Osteocyte (in vitro differentiated cells): Measurements from ENCODE around the gene SULT6B1. TPM values are rescaled to one million over a fixed set of nuclear protein-coding genes. Genes with fewer than 3 reads are reported as not detected.

Source experiments
- DNase-seq: peaks from one replicate; pipeline ENCODE4 v3.0.0; 2021; ENCODE audit warnings: mixed read lengths; ENCODE audit not compliant: unreplicated experiment; ENCODE audit errors: extremely low spot score
- H3K27ac Mint-ChIP-seq: one replicate; pipeline ENCODE4 v1.8.0; 2021; ENCODE audit warnings: mild to moderate bottlenecking, mixed read lengths; ENCODE audit not compliant: unreplicated experiment
- H3K27me3 Mint-ChIP-seq: one replicate; pipeline ENCODE4 v1.8.0; 2021; ENCODE audit warnings: mixed read lengths; ENCODE audit not compliant: unreplicated experiment
- H3K36me3 Mint-ChIP-seq: one replicate; pipeline ENCODE4 v1.8.0; 2021; ENCODE audit warnings: mixed read lengths; ENCODE audit not compliant: unreplicated experiment
- H3K4me1 Mint-ChIP-seq: one replicate; pipeline ENCODE4 v1.8.0; 2021; ENCODE audit warnings: mixed read lengths; ENCODE audit not compliant: unreplicated experiment
- H3K4me3 Mint-ChIP-seq: one replicate; pipeline ENCODE4 v1.8.0; 2021; ENCODE audit warnings: mild to moderate bottlenecking, moderate library complexity, mixed read lengths; ENCODE audit not compliant: unreplicated experiment
- H3K9me3 Mint-ChIP-seq: one replicate; pipeline ENCODE4 v1.8.0; 2021; ENCODE audit warnings: mixed read lengths; ENCODE audit not compliant: unreplicated experiment
- total RNA-seq: library from RNA; stranded (reverse); gene quantifications from 2 replicates; pipeline ENCODE4 v1.2.1, GENCODE V29; 2021
- TF ChIP-seq, protein P1 (sequence below): fragments of 200-600 bp; sonication (generic); IDR thresholded peaks from 2 replicates; pipeline ENCODE4 v1.5.0; 2021; ENCODE audit warnings: antibody characterized with exemption, mild to moderate bottlenecking, moderate library complexity

SULT6B1 gene
- total RNA-seq, 1 donor from 2014 or later: not detected

DNA sequence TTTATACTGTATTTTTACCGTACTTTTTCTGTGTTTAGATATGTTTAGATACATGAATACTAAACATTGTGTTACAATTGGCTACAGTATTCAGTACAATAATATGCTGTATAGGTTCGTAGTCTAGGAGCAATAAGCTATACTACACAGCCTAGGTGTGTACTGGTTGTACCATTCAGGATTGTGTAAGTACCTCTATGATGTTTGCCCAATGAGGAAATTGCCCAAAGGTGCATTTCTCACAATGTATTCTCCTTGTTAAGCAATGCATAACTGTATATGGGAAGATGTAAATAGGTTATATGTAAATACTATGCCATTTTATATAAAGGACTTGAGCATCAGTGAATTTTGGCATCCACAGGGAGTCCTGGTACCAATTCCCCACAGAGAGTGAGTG is 42.4 kb downstream of the SULT6B1 start:
- Mint-ChIP-seq H3K27me3 (no peaks in the 10 kb centered on the region), H3K27ac (no peak overlapping the region), H3K4me3 (no peak overlapping the region), H3K4me1 (peaks cover 7% of the 10 kb centered on the region), H3K9me3 (no peaks in the 10 kb centered on the region), H3K36me3 (peaks cover 32% of the 10 kb centered on the region)
- DNase-seq: no peak
- TF ChIP-seq, protein P1, sequence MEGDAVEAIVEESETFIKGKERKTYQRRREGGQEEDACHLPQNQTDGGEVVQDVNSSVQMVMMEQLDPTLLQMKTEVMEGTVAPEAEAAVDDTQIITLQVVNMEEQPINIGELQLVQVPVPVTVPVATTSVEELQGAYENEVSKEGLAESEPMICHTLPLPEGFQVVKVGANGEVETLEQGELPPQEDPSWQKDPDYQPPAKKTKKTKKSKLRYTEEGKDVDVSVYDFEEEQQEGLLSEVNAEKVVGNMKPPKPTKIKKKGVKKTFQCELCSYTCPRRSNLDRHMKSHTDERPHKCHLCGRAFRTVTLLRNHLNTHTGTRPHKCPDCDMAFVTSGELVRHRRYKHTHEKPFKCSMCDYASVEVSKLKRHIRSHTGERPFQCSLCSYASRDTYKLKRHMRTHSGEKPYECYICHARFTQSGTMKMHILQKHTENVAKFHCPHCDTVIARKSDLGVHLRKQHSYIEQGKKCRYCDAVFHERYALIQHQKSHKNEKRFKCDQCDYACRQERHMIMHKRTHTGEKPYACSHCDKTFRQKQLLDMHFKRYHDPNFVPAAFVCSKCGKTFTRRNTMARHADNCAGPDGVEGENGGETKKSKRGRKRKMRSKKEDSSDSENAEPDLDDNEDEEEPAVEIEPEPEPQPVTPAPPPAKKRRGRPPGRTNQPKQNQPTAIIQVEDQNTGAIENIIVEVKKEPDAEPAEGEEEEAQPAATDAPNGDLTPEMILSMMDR: no peak

DNA sequence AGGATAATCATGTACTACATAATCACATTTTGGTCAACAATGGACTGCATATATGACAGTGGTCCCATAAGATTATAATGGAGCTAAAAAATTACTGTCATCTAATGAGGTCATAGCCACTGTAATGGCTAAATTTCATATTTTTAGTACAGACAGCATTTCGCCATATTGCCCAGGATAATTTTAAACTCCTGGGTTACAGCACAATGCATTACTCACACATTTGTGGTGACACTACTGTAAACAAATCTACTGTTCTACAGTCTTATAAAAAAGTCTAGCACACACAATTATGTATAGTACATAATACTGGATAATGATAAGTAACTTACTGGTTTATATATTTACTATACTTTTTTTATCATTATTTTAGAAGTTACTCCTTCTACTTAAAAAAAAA is 44.5 kb downstream of the SULT6B1 start:
- H3K4me1 Mint-ChIP-seq: no peaks in the 10 kb centered on the region
- no peak overlapping the region for H3K27ac Mint-ChIP-seq
- H3K27me3 Mint-ChIP-seq: no peaks in the 10 kb centered on the region
- H3K9me3 Mint-ChIP-seq: no peaks in the 10 kb centered on the region
- no peak overlapping the region for H3K4me3 Mint-ChIP-seq
- TF ChIP-seq, protein P1: no peak
- peaks cover 48% of the 10 kb centered on the region for H3K36me3 Mint-ChIP-seq
- no peak for DNase-seq

DNA sequence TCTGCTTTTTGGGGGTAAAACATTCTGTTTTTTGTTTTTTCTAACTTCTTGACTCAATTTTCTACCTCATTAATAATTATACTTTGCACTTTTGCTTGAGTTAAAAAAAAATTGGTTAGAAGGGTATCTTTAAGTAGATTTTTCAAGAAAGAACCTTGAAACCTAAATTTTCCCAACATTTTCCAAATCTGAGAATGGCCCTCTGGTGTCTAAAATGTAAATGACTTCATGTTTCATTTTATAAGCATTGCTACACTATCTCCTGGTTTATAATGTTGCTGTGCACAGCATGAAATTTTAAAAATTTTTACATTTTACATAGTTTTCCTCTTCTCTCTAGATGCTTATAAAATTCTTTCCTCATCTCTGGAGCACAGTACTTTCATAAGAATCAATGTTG is 45.9 kb downstream of the SULT6B1 start:
- H3K36me3 Mint-ChIP-seq: peaks cover 48% of the 10 kb centered on the region
- TF ChIP-seq, protein P1: peak; percentile 17
- no peak overlapping the region for H3K4me3 Mint-ChIP-seq
- H3K27ac Mint-ChIP-seq: no peak overlapping the region
- H3K27me3 Mint-ChIP-seq: no peaks in the 10 kb centered on the region
- H3K9me3 Mint-ChIP-seq: no peaks in the 10 kb centered on the region
- H3K4me1 Mint-ChIP-seq: no peaks in the 10 kb centered on the region
- DNase-seq: no peak

DNA sequence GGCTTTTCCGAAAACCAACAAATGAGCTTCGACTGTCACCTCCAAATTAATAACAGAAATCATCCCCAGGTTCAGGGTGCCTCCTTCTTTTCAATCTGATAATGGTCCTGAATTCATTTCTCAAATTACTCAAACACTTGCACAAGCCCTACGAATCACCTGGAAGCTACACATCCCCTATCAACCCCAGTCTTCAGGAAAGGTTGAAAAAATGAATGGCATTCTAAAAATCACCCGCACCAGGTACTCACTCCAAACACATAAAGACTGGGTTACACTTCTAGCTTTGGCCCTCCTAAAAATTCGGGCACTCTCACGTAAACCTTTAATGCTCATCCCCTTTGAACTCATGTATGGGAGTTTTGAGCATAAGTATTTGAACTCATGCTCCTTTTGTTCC is 55.6 kb downstream of the SULT6B1 start:
- peaks cover 35% of the 10 kb centered on the region for H3K36me3 Mint-ChIP-seq

DNA sequence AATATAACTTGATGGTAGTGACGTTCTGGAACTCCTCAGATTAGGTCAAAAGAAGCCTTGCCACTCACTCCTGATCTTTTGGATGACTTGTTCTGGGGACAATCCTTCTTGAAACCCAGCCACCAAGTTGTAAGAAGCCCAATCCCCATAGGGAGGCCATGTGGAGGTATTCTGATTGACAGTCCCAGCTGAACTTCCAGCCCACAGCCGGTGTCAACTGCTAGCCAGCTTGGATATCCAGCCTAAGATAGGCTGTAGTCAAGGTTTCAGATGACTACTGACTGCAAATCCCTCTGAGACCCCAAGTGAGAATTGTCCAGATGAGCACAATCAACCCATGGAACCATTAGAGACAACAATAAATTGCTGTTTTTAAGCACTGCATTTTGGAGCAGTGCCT is 63.1 kb downstream of the SULT6B1 start:
- TF ChIP-seq, protein P1: no peak

More for the DNA sequence above, 55.6 kb downstream of the SULT6B1 start:
- no peaks in the 10 kb centered on the region for H3K27me3 Mint-ChIP-seq
- no peaks in the 10 kb centered on the region for H3K9me3 Mint-ChIP-seq
- no peaks in the 10 kb centered on the region for H3K4me1 Mint-ChIP-seq
- no peak overlapping the region for H3K27ac Mint-ChIP-seq
- TF ChIP-seq, protein P1: no peak
- DNase-seq: no peak
- H3K4me3 Mint-ChIP-seq: no peak overlapping the region

More for the DNA sequence above, 63.1 kb downstream of the SULT6B1 start:
- Mint-ChIP-seq H3K27me3 (no peaks in the 10 kb centered on the region), H3K4me1 (no peaks in the 10 kb centered on the region), H3K9me3 (no peaks in the 10 kb centered on the region), H3K4me3 (no peak overlapping the region), H3K27ac (no peak overlapping the region), H3K36me3 (peaks cover 53% of the 10 kb centered on the region)
- no peak for DNase-seq
